RWPE1 (cell line): ENCODE measurements around the gene INSR.
"Not testable (repeated sequence)": the region's sequence is repeated elsewhere in the genome, so short reads cannot be mapped to it uniquely, and the experiment has no call there.

ENCODE experiments used
- CTCF ChIA-PET: fragments of 350-600 bp; sonication (Branson Sonifier 250); formaldehyde crosslinking; extraction: SDS; loops from one replicate; lab custom pipeline; 2021; lab: Yijun Ruan, JAX
- POLR2A ChIA-PET: fragments of 400-600 bp; formaldehyde crosslinking; extraction: SDS; loops from one replicate; lab custom pipeline; 2020; ENCODE audit warnings: antibody characterized with exemption; ENCODE audit not compliant: low non-redundant PET; lab: Yijun Ruan, JAX
- DNase-seq: peaks from one replicate; pipeline ENCODE4 v3.0.0; 2012; ENCODE audit warnings: low spot score
- H3K27ac ChIP-seq: fragments of 450-650 bp; 2 replicates; pipeline ENCODE4 v1.5.1; 2017
- CTCF ChIP-seq: fragments of 450-650 bp; conservative IDR thresholded peaks from 2 replicates; pipeline ENCODE4 v1.5.1; 2017; ENCODE audit warnings: low read depth, mild to moderate bottlenecking

INSR gene

GRCh38 chr19:7228935-7229541 lies 65.2 kb downstream of the INSR start:
- CTCF ChIA-PET: interaction anchor here (0.7 kb wide), 1 partner anchor 390 kb away, joined by 3 read pairs; no protein-coding TSS in a partner anchor
- TF ChIP-seq CTCF: no peak
- DNase-seq: no peak
- POLR2A ChIA-PET: no interaction called here
- no peak overlapping the region for H3K27ac ChIP-seq

GRCh38 chr19:7227735-7228134 lies 66.5 kb downstream of the INSR start:
- ChIA-PET CTCF (no interaction called here), POLR2A (no interaction called here)
- H3K27ac ChIP-seq: no peak overlapping the region
- DNase-seq: no peak
- TF ChIP-seq CTCF: no peak

GRCh38 chr19:7227149-7227548 lies 67.1 kb downstream of the INSR start:
- CTCF ChIA-PET, POLR2A ChIA-PET, H3K27ac ChIP-seq, DNase-seq: not testable (repeated sequence)

GRCh38 chr19:7226739-7227138 lies 67.5 kb downstream of the INSR start:
- no peak for DNase-seq
- ChIA-PET CTCF (no interaction called here), POLR2A (no interaction called here)
- TF ChIP-seq CTCF: no peak
- H3K27ac ChIP-seq: no peak overlapping the region

GRCh38 chr19:7225741-7226140 lies 68.5 kb downstream of the INSR start:
- TF ChIP-seq CTCF: no peak
- ChIA-PET POLR2A (no interaction called here), CTCF (no interaction called here)
- H3K27ac ChIP-seq: no peak overlapping the region
- DNase-seq: no peak

GRCh38 chr19:7224995-7225394 lies 69.2 kb downstream of the INSR start:
- DNase-seq: no peak
- POLR2A ChIA-PET: no interaction called here
- TF ChIP-seq CTCF: no peak
- H3K27ac ChIP-seq: no peak overlapping the region
- CTCF ChIA-PET: no interaction called here

GRCh38 chr19:7224209-7224686 lies 70.0 kb downstream of the INSR start:
- no peak for TF ChIP-seq CTCF
- POLR2A ChIA-PET: interaction anchor here (0.6 kb wide), 1 partner anchor 34 kb away, joined by 4 read pairs; no protein-coding TSS in a partner anchor
- CTCF ChIA-PET: interaction anchor here (0.6 kb wide), 1 partner anchor 327 kb away, joined by 4 read pairs; no protein-coding TSS in a partner anchor
- no peak overlapping the region for H3K27ac ChIP-seq
- no peak for DNase-seq
